HG03159 (cell line): ENCODE data around the gene TC2N.
"Not testable (repeated sequence)": the region's sequence is repeated elsewhere in the genome, so short reads cannot be mapped to it uniquely, and the experiment has no call there.

Experiments
- ATAC-seq: cut with Tn5 transposase; IDR thresholded peaks from one replicate; pipeline ENCODE4 v1.9.1; 2021; ENCODE audit warnings: mild to moderate bottlenecking, moderate library complexity; ENCODE audit not compliant: unreplicated experiment

Gene TC2N

DNA sequence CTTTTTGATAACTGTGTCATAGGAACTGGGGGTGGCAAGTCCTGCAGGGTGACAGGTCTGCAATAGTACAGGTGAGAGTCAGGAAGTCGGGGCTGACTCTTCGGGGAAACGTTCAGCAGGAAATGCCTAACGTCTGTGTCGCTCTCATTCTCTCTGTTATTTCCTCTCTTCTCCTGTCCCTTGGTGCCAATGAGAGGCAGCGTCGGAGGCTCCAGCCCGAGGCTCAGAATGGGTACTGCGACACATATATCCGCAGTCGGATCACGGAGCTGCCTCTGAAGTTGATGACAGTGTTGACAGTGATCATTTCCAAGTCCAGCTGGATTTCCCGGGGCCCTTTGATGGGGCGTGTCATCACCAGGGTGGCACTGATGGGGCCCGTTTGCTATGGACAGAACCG lies 2.7 kb upstream of the TC2N start:
- no peak for ATAC-seq

GRCh38 chr14:91869556-91869955 lies 2.2 kb upstream of the TC2N start:
- ATAC-seq, result no peak

DNA sequence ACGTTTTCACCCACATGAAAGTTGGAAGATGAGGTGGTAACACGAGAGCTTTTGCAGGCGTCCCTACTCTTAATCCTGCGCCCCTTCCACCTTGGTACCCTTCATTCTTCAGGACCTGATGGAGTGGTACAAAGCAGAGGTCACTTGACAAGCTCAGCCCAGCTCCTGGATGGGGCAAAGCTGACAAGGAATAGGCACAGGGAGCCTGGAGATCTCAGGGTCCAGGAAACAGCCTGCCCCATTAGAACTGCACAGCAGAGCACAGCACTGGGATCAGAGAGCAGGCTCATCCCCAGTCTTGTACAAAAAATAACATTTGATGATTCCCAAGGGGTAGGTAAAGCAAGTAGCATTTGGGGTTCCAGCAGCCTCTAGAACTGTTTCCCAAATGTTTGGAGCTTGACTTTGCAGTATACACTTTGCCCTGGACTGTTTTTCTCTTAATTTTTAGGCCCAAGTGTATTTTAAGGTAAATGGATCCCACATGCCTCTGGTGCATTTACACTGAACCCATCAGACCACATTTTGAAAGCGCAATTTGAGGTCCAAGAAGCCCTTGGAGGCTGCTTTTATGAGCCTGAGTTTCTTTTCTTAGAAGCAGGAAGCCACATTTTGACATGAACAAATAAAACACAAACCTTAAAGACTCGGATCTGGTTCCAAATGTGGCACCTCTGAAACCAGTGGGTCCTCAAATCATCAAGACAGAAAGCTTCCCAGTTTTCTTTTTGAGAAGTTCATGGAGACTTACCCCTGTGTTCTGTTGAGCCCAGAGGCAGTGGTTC lies 633 bp downstream of the TC2N start:
- no peak for ATAC-seq

DNA sequence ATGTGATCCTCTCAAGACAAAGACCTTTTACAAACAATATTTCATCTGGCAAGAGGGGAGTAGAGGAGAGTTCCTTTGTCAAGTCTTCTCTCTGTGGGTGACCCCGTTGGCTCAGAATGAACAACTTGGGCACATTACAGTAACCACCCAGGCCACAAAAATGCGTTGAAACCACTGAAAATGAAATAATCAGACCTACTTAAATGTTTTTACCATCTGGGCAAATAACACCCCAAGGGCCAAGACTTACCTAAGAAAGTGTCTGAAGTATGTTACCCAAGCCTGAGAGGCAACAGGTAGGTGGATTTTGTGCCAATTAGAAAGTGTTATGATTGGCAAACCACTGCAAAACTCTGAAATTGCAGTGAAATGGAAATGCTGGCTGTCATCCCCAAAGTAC lies 1.3 kb downstream of the TC2N start:
- no peak for ATAC-seq

DNA sequence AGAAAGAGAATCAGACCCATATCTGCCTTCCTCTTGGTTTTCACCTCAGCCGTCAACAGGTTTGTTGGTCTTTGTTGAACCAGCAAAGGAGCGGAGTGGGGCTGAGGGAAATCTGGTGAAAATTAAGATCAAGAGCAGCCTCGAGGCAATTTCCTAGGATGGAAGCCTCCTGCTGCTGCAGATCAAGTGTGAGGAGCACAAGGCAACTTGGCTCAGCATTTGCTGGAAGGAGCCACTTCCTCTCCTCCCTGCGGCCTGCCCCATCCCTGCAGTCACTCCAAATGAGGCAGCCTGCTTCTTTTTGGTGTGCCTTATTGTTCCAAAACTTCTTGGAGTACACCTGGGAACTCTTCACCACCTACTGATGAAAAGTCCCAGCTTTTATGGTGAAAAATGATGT lies 4.9 kb downstream of the TC2N start:
- no peak for ATAC-seq

DNA sequence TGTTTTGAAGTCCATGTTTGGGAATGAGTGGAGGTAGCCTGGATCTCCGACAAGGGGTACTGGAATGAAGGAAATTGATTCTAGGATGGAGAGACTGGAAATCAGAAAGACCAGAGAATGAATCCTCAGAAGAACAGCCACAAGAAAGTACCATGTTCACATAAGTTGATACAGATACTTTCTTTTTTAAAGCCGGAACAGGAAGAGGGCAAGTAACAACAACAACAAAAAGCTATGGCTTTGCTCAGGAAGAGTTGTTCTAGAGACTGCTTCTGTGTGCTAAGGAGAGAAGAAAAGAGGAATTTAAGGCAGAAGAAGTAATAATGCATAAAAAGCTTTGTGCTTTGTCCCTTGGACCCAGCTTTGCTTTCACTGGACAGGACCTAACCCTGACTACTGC lies 6.2 kb downstream of the TC2N start:
- ATAC-seq, result no peak

DNA sequence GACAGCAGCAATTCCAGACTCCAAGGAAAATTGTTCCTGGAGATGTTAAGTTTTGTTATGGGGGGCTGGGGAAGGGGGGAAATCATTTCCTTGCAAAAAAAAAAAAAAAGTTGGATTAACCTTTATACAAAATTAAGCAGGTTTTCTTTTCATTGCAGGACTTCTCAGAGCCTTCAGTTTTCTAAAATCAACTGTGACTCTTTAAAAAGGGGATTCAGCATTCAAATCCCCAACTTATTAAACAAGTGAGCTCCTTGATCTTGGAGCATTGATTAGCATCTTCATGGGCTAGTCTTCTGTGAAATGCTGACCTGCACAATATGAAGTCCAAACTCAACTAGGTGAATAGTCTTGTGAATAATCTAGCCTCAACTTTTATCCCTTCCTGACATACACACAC lies 7.1 kb downstream of the TC2N start:
- ATAC-seq, result no peak

DNA sequence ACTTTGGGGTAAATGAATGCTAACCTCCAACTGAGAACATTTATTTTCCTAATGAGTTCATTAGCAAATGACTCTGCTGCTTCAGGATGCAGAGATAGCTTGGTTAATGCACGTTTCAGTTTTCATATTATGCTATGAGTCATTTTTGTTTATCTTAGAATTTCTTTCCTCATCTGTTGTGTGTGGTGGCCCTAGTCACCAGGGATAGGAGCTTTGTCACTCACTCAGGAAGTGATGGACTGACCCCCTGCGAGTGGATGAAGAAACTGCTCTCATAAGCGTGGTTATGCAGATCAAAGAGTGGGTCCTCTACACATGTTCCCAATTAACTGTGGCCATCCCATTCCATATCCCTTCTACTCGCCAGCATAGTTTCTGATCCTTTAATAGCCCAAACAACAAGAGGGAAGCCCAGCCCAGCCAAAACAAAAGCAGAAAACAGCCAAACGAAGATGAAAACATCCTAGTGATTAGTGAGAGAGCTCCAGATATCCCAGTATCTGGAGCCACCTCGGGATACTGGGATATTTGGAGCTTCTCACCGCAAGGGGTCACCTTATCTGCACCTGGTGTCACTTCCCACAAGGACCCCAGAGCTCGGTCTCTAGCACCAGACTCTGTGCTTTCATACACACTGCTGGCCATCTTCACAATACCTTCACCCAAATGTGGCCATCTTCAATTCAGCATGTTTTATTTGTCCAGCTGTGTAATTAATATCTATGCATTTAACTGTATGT lies 8.6 kb downstream of the TC2N start:
- peak; percentile 71 for ATAC-seq

- no peak for ATAC-seq
These were observed 9.7 kb downstream of the TC2N start for GRCh38 chr14:91857614-91858013.

GRCh38 chr14:91854327-91854934 lies 12.9 kb downstream of the TC2N start:
- ATAC-seq, result no peak

- no peak for ATAC-seq
These were observed 15.8 kb downstream of the TC2N start for GRCh38 chr14:91851563-91851962.

GRCh38 chr14:91848504-91849001 lies 18.8 kb downstream of the TC2N start:
- no peak for ATAC-seq

GRCh38 chr14:91847693-91848092 lies 19.6 kb downstream of the TC2N start:
- ATAC-seq, result no peak

DNA sequence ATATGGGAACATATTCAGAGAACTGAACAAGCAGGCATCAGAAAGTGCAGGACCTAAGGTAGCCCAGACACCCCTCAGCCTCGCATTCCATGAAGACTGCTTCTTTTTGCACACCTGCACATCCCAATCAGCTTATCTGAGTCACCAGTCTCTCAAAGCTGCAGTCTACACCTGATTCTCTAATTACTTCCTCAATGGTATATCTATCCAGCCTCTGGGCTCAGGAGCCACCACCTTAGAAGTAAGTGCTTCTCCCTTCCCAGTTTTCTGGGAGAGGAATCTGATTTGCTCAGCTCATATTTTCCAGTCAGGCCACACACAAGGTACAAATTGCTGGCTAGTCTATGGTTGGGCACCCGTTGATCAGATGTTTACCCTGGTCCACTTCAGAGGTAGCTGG lies 21.7 kb downstream of the TC2N start:
- ATAC-seq, result no peak

DNA sequence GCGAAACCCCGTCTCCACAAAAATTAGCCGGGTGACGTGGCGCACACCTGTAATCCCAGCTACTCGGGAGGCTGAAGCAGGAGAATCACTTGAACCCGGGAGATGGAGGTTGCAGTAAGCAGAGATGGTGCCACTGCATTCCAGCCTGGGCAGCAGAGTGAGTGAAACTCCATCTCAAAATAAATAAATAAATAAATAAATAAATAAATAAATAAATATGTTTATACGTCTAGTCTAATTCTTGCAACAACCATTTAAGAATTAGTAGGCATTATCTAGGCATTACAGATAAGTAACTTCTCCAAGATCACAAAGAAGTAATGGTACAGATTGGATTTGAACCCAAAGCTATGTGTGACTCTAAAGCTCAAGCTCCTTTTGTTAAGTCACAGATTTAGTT lies 22.3 kb downstream of the TC2N start:
- ATAC-seq, result not testable (repeated sequence)

GRCh38 chr14:91844029-91844428 lies 23.3 kb downstream of the TC2N start:
- no peak for ATAC-seq

- ATAC-seq, result no peak
These were observed 23.9 kb downstream of the TC2N start for GRCh38 chr14:91843437-91843836.

DNA sequence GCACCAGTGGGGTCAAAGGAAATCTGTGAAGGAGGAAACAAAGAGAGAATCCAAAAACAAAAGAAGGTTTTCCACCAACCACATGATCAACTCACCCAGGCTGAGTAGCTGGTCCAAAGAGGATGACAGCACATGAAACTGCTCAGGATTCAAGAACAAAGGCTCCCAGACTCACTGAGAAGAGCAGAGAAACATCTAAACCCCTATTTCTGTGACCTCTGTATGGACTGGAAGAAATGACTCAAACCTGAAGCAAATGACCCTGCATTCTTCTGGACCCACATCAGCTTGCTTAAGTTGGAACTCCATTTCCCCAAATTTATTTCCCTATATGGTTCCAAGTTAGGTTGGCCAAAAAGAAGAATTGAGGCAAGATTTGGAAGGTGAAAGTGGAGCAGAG lies 26.3 kb downstream of the TC2N start:
- no peak for ATAC-seq

DNA sequence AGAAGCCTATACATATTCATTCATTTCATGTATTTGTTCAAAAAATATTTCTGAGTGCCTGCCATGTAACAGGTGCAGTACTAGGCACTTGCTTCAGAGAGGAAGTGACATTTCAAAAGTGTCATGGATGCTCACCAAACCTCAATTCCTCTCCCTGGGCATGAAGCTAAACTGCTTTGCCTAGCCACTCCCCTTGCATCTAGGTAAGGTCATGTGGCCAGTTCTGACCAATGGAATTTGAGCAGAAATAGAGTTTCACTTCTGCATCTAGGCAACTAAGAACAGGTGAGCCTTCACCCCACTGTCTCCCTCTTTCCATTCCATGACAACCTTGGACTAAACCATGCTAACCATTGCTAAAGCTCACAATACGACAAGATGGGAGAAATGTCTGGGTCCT lies 27.6 kb downstream of the TC2N start:
- ATAC-seq, result no peak

- ATAC-seq, result no peak
These were observed 30.3 kb downstream of the TC2N start for GRCh38 chr14:91837076-91837475.

GRCh38 chr14:91835920-91836843 lies 31.2 kb downstream of the TC2N start:
- ATAC-seq, result peak; percentile 52
